Caco-2 (cell line): ENCODE data around the gene TRNT1. TPM values are rescaled to one million over a fixed set of nuclear protein-coding genes. Genes with fewer than 3 reads are reported as not detected.
A peak's percentile ranks its signal among the peaks of the same experiment; 100 is the strongest.

Source experiments
- BruUV-seq: library from RNA; stranded (reverse); fragments of 400-500 nt; replicated peaks from 2 replicates; lab custom pipeline; 2021; lab: Mats Ljungman, UMichigan
- CTCF ChIA-PET: fragments of 300-600 bp; sonication (Branson Sonifier 250); formaldehyde crosslinking; loops from one replicate; lab custom pipeline; 2022; ENCODE audit warnings: antibody characterized with exemption; lab: Charles Lee
- POLR2A ChIA-PET: fragments of 300-600 bp; sonication (Branson Sonifier 250); formaldehyde crosslinking; loops from one replicate; lab custom pipeline; 2022; ENCODE audit warnings: antibody characterized with exemption; lab: Charles Lee
- DNase-seq, 2 experiments: peaks; one replicate each; pipeline versions ENCODE4 v3.0.0 to v3.0.0-alpha.2; 2020 to 2022
- H3K27me3 ChIP-seq: replicated peaks from 2 replicates; pipeline ENCODE4 v1.6.0; 2011; ENCODE audit warnings: low read length; ENCODE audit not compliant: control insufficient read depth, insufficient read depth
- H3K36me3 ChIP-seq: 2 replicates; pipeline ENCODE4 v1.5.1; 2011; ENCODE audit warnings: low read length; ENCODE audit not compliant: control insufficient read depth, insufficient read depth
- H3K4me1 ChIP-seq: fragments of 250-450 bp; sonication (Bioruptor Pico); 2 replicates; pipeline ENCODE4 v1.5.1; 2020; ENCODE audit warnings: mild to moderate bottlenecking
- H3K4me3 ChIP-seq: 2 replicates; pipeline ENCODE4 v1.5.1; 2011; ENCODE audit warnings: low read depth, mild to moderate bottlenecking, control low read depth, low read length
- H3K9me3 ChIP-seq: fragments of 250-450 bp; sonication (Bioruptor Pico); 2 replicates; pipeline ENCODE4 v1.5.1; 2020; ENCODE audit warnings: mild to moderate bottlenecking, moderate library complexity
- H3K27ac Mint-ChIP-seq: one replicate; pipeline ENCODE4 v1.8.0; 2022; ENCODE audit warnings: mixed read lengths; ENCODE audit not compliant: unreplicated experiment
- H3K27me3 Mint-ChIP-seq: one replicate; pipeline ENCODE4 v1.8.0; 2022; ENCODE audit warnings: mixed read lengths; ENCODE audit not compliant: insufficient read depth, unreplicated experiment
- H3K36me3 Mint-ChIP-seq: one replicate; pipeline ENCODE4 v1.8.0; 2022; ENCODE audit warnings: mild to moderate bottlenecking, mixed read lengths; ENCODE audit not compliant: insufficient read depth, unreplicated experiment
- H3K4me1 Mint-ChIP-seq: one replicate; pipeline ENCODE4 v1.8.0; 2022; ENCODE audit warnings: low read depth, mixed read lengths; ENCODE audit not compliant: unreplicated experiment
- H3K4me3 Mint-ChIP-seq: one replicate; pipeline ENCODE4 v1.8.0; 2022; ENCODE audit warnings: mild to moderate bottlenecking, moderate library complexity, mixed read lengths; ENCODE audit not compliant: unreplicated experiment
- H3K9me3 Mint-ChIP-seq: one replicate; pipeline ENCODE4 v1.8.0; 2022; ENCODE audit warnings: mixed read lengths; ENCODE audit not compliant: unreplicated experiment
- intact Hi-C: fragments of 100-400 bp; cut with micrococcal nuclease; formaldehyde crosslinking; loops from one replicate; pipeline ENCODE4 v1.10.0; 2022; ENCODE audit not compliant: unreplicated experiment
- total RNA-seq: library from RNA; stranded (reverse); gene quantifications from 2 replicates; pipeline ENCODE4 v1.2.3, GENCODE V29; 2022
- TF ChIP-seq, protein P1 (sequence below), 2 experiments: fragments of 200-600 bp in 1 of 2; IDR thresholded peaks; 1 replicate in 1 of 2; 2 replicates in 1 of 2; pipeline versions ENCODE4 v1.5.1 to v1.8.0; 2011 to 2022; ENCODE audit warnings: antibody characterized with exemption in 1 of 2, control low read depth in 1 of 2, inconsistent platforms in 1 of 2, low read depth in 1 of 2, low read length in 1 of 2, mild to moderate bottlenecking in 1 of 2, moderate library complexity in 1 of 2; ENCODE audit not compliant: insufficient read depth in 1 of 2, severe bottlenecking in 1 of 2, unreplicated experiment in 1 of 2

TRNT1 gene
- total RNA-seq, 1 experiment from 2014 or later = 43.6 TPM

DNA sequence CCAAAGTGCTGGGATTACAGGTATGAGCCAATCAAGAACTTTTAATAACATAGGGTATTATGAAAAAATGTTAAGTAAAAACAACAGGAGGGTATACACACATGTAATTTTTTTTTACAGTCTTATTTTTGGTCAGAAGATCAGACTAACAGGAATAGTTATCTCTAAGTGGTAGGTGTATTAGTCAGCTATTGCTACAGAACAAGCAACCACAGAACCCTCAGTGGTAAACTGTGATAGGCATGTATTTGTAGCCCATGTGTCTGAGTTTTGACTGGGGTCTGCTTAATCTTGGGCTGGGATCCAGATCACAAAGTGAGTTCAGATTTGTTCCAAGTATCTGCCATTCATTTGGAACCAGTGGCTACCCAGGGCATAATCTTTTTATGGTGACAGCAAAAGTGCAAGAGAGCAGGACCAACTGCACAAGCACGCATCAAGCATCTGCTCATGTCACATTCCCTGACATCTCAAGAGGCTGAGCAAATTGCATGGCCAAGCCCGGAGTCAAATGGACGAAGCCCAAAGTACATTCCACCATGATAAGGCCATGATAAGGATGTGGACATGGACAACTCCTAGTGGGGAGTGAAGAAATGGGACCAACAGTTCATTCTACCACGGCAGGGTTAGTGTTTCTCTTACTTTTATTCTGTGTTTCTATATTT is 13.6 kb upstream of the TRNT1 start:
- no TSS peak for BruUV-seq
- POLR2A ChIA-PET = no interaction called here
- H3K36me3 ChIP-seq = no peaks in the 10 kb centered on the region
- Mint-ChIP-seq H3K9me3 (no peaks in the 10 kb centered on the region), H3K36me3 (no peaks in the 10 kb centered on the region), H3K27ac (no peak overlapping the region), H3K4me3 (no peak overlapping the region), H3K4me1 (peaks cover 16% of the 10 kb centered on the region), H3K27me3 (no peaks in the 10 kb centered on the region)
- CTCF ChIA-PET = no interaction called here
- DNase-seq = peak; percentile 16 to 45
- intact Hi-C loops = no loop called here
- no peaks in the 10 kb centered on the region for H3K9me3 ChIP-seq
- TF ChIP-seq, protein P1, sequence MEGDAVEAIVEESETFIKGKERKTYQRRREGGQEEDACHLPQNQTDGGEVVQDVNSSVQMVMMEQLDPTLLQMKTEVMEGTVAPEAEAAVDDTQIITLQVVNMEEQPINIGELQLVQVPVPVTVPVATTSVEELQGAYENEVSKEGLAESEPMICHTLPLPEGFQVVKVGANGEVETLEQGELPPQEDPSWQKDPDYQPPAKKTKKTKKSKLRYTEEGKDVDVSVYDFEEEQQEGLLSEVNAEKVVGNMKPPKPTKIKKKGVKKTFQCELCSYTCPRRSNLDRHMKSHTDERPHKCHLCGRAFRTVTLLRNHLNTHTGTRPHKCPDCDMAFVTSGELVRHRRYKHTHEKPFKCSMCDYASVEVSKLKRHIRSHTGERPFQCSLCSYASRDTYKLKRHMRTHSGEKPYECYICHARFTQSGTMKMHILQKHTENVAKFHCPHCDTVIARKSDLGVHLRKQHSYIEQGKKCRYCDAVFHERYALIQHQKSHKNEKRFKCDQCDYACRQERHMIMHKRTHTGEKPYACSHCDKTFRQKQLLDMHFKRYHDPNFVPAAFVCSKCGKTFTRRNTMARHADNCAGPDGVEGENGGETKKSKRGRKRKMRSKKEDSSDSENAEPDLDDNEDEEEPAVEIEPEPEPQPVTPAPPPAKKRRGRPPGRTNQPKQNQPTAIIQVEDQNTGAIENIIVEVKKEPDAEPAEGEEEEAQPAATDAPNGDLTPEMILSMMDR (IDR thresholded peaks at IDR 0.05; ENCODE audit: insufficient read depth in 1 of 2, low read depth in 1 of 2, low read length in 1 of 2, severe bottlenecking in 1 of 2, unreplicated experiment in 1 of 2) = no peak
- no peak overlapping the region for H3K4me3 ChIP-seq
- peaks cover 17% of the 10 kb centered on the region for H3K4me1 ChIP-seq
- no peaks in the 10 kb centered on the region for H3K27me3 ChIP-seq

DNA sequence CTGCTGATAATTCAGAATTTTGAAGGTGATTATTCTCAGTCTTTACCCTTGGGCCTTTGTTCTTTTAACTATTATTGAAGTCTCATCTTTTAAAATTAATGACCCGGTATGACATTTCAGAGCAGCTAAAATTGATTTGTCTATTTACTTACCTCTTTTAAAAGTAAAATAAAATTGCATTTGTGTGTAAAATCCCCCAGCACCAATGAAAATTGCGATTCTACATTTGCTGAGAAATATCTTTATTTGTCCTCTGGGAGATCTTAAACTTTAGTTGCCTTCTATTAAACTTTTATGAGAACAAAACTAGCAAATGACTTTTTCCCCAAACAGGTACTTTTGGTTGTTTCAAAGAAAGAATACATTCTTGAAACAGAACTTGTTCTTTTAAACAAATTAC is 9.1 kb upstream of the TRNT1 start:
- Mint-ChIP-seq H3K4me1 (no peaks in the 10 kb centered on the region), H3K4me3 (no peak overlapping the region), H3K9me3 (no peaks in the 10 kb centered on the region), H3K27me3 (no peaks in the 10 kb centered on the region), H3K36me3 (no peaks in the 10 kb centered on the region), H3K27ac (no peak overlapping the region)
- intact Hi-C loops = no loop called here
- ChIA-PET CTCF (no interaction called here), POLR2A (no interaction called here)
- H3K9me3 ChIP-seq = no peaks in the 10 kb centered on the region
- TF ChIP-seq, protein P1 (IDR thresholded peaks at IDR 0.05; ENCODE audit: insufficient read depth in 1 of 2, low read depth in 1 of 2, low read length in 1 of 2, severe bottlenecking in 1 of 2, unreplicated experiment in 1 of 2) = no peak
- H3K27me3 ChIP-seq = no peaks in the 10 kb centered on the region
- no peak for DNase-seq
- BruUV-seq = no TSS peak
- H3K4me3 ChIP-seq = no peak overlapping the region
- no peaks in the 10 kb centered on the region for H3K36me3 ChIP-seq
- peaks cover 11% of the 10 kb centered on the region for H3K4me1 ChIP-seq

DNA sequence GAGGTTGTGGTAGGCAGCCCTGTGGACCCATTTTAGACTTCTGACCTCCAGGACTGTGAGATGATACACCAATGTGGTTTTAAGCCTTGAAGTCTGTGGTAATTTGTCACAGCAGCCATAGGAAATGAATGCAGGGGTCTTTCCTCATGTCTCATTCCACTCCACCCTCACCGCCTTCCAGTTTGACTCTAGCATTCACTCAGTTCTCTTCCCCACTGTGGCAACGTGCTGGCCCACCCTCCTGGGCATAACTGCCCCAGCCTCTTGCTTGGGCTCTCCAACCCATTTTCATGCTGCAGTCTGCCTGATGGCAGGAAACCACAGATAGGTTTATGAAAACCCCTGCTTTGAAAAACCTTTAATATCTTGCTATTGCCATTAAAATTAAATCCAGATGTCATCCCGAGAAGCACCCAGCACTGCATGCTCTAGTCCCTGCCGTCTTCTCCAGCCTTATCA is 7.3 kb upstream of the TRNT1 start:
- H3K4me1 ChIP-seq = no peaks in the 10 kb centered on the region
- no peaks in the 10 kb centered on the region for H3K36me3 Mint-ChIP-seq
- TF ChIP-seq, protein P1 (IDR thresholded peaks at IDR 0.05; ENCODE audit: insufficient read depth in 1 of 2, low read depth in 1 of 2, low read length in 1 of 2, severe bottlenecking in 1 of 2, unreplicated experiment in 1 of 2) = no peak
- no peak overlapping the region for H3K4me3 ChIP-seq
- CTCF ChIA-PET = no interaction called here
- H3K27me3 ChIP-seq = no peaks in the 10 kb centered on the region
- H3K27me3 Mint-ChIP-seq = no peaks in the 10 kb centered on the region
- no TSS peak for BruUV-seq
- no peaks in the 10 kb centered on the region for H3K9me3 Mint-ChIP-seq
- DNase-seq = no peak
- no peak overlapping the region for H3K27ac Mint-ChIP-seq
- no peaks in the 10 kb centered on the region for H3K4me1 Mint-ChIP-seq
- H3K9me3 ChIP-seq = no peaks in the 10 kb centered on the region
- no peaks in the 10 kb centered on the region for H3K36me3 ChIP-seq
- intact Hi-C loops = no loop called here
- POLR2A ChIA-PET = no interaction called here
- H3K4me3 Mint-ChIP-seq = no peak overlapping the region
